HepG2 (cell line): ENCODE data around the gene RGL3. TPM values are rescaled to one million over a fixed set of nuclear protein-coding genes. Genes with fewer than 3 reads are reported as not detected.

ENCODE experiments used
- FOXA3 ChIP-seq: IDR thresholded peaks from 2 replicates; pipeline ENCODE4 v1.6.1; 2016; ENCODE audit warnings: missing genetic modification reagents, missing compliant biosample characterization
- GMEB1 ChIP-seq: sonication (generic); formaldehyde crosslinking; IDR thresholded peaks from 2 replicates; pipeline ENCODE4 v1.5.1; 2020; ENCODE audit warnings: missing genetic modification reagents, mild to moderate bottlenecking, borderline replicate concordance
- NAIF1 ChIP-seq: sonication (generic); formaldehyde crosslinking; IDR thresholded peaks from 2 replicates; pipeline ENCODE4 v1.5.0; 2020; ENCODE audit warnings: mild to moderate bottlenecking, missing genetic modification reagents, borderline replicate concordance
- TGIF2 ChIP-seq: IDR thresholded peaks from 2 replicates; pipeline ENCODE4 v1.6.1; 2016; ENCODE audit warnings: control low read depth, missing compliant biosample characterization
- TRAFD1 ChIP-seq: sonication (generic); formaldehyde crosslinking; IDR thresholded peaks from 2 replicates; pipeline ENCODE4 v1.5.1; 2020; ENCODE audit warnings: missing genetic modification reagents, mild to moderate bottlenecking, borderline replicate concordance
- ZBTB46 ChIP-seq: sonication (generic); formaldehyde crosslinking; IDR thresholded peaks from 2 replicates; pipeline ENCODE4 v1.4.0; 2020; ENCODE audit warnings: mild to moderate bottlenecking, missing genetic modification reagents, borderline replicate concordance
- ZNF20 ChIP-seq: sonication (generic); formaldehyde crosslinking; IDR thresholded peaks from 2 replicates; pipeline ENCODE4 v1.4.0; 2020; ENCODE audit warnings: mild to moderate bottlenecking, moderate library complexity, missing genetic modification reagents
- ZNF329 ChIP-seq: sonication (generic); formaldehyde crosslinking; IDR thresholded peaks from 2 replicates; pipeline ENCODE4 v1.9.0; 2021; ENCODE audit warnings: low read depth, mild to moderate bottlenecking, missing genetic modification reagents
- ZNF598 ChIP-seq: sonication (generic); formaldehyde crosslinking; IDR thresholded peaks from 2 replicates; pipeline ENCODE4 v1.5.1; 2020; ENCODE audit warnings: mild to moderate bottlenecking, missing genetic modification reagents, borderline replicate concordance
- ZNF737 ChIP-seq: sonication (generic); formaldehyde crosslinking; IDR thresholded peaks from 2 replicates; pipeline ENCODE4 v1.5.0; 2020; ENCODE audit warnings: missing genetic modification reagents, mild to moderate bottlenecking, borderline replicate concordance
- ZNF775 ChIP-seq: sonication (generic); formaldehyde crosslinking; IDR thresholded peaks from 2 replicates; pipeline ENCODE4 v1.4.0; 2020; ENCODE audit warnings: missing genetic modification reagents, mild to moderate bottlenecking, moderate library complexity, borderline replicate concordance
- ZNF782 ChIP-seq: sonication (generic); formaldehyde crosslinking; IDR thresholded peaks from 2 replicates; pipeline ENCODE4 v1.4.0; 2020; ENCODE audit warnings: missing genetic modification reagents, mild to moderate bottlenecking, borderline replicate concordance
- polyA plus RNA-seq, 8 experiments: library from polyadenylated mRNA; depleted of rRNA in 3 of 8; stranded (reverse) in 7 of 8; unstranded in 1 of 8; fragments of >200 nt; fragmentation: Illumina TruSeq in 4 of 8; extraction: Trizol in 4 of 8; gene quantifications; 2 replicates each; pipeline versions ENCODE4 v1.2.1 to v1.2.3, GENCODE V29; 2011 to 2016; ENCODE audit warnings: low read depth in 4 of 8, missing spikeins in 1 of 8, mixed read lengths in 1 of 8; ENCODE audit not compliant: insufficient read depth in 1 of 8
- total RNA-seq, 5 experiments: library from RNA; depleted of rRNA; stranded (reverse); fragments of >200 nt; fragmentation: Illumina TruSeq; extraction: Trizol; gene quantifications; 2 replicates each; pipeline ENCODE4 v1.2.3, GENCODE V29; 2016; ENCODE audit warnings: low read depth in 1 of 5
- TF ChIP-seq, protein P1 (sequence below): fragments of 450-650 bp; IDR thresholded peaks from 2 replicates; pipeline ENCODE4 v1.6.1; 2016
- TF ChIP-seq, protein P2 (sequence below): sonication (generic); formaldehyde crosslinking; IDR thresholded peaks from 2 replicates; pipeline ENCODE4 v1.8.0; 2022; ENCODE audit warnings: missing genetic modification reagents, low read depth, mild to moderate bottlenecking, borderline replicate concordance
- TF ChIP-seq, protein P3 (sequence below): sonication (generic); formaldehyde crosslinking; IDR thresholded peaks from 2 replicates; pipeline ENCODE4 v1.4.0; 2020; ENCODE audit warnings: low read depth, mild to moderate bottlenecking, missing genetic modification reagents
- TF ChIP-seq, protein P4 (sequence below): sonication (generic); formaldehyde crosslinking; IDR thresholded peaks from 2 replicates; pipeline ENCODE4 v1.8.0; 2022; ENCODE audit warnings: mild to moderate bottlenecking, missing genetic modification reagents

The RGL3 gene
- total and polyA plus RNA-seq, 2 of the 13 experiments (the other 11 are each of a cell fraction or from before 2014, with no cell fraction given) = 4.2 to 7.6 TPM

GRCh38 chr19:11375143-11375948 lies 43.8 kb downstream of the RGL3 start (continued):
- TF ChIP-seq GMEB1 (CRISPR knock-in tag) (no peak; the same call in 1 of the 2 replicates), ZNF598 (CRISPR knock-in tag) (peak; percentile 76; the same call in 1 of the 2 replicates), ZNF20 (CRISPR knock-in tag) (0 out of 2 replicates have a peak, but pooled peaks have one; percentile 31), NAIF1 (CRISPR knock-in tag) (no peak; the same call in 1 of the 2 replicates), TGIF2 (CRISPR knock-in tag) (no peak), ZNF782 (peak; percentile 25; the same call in 1 of the 2 replicates), TRAFD1 (peak; percentile 29; the same call in 1 of the 2 replicates), ZBTB46 (CRISPR knock-in tag) (0 out of 2 replicates have a peak, but pooled peaks have one; percentile 86), ZNF775 (CRISPR knock-in tag) (no peak), FOXA3 (CRISPR knock-in tag) (no peak), ZNF737 (CRISPR knock-in tag) (no peak), ZNF329 (0 out of 2 replicates have a peak, but pooled peaks have one; percentile 49)
- TF ChIP-seq, protein P1, sequence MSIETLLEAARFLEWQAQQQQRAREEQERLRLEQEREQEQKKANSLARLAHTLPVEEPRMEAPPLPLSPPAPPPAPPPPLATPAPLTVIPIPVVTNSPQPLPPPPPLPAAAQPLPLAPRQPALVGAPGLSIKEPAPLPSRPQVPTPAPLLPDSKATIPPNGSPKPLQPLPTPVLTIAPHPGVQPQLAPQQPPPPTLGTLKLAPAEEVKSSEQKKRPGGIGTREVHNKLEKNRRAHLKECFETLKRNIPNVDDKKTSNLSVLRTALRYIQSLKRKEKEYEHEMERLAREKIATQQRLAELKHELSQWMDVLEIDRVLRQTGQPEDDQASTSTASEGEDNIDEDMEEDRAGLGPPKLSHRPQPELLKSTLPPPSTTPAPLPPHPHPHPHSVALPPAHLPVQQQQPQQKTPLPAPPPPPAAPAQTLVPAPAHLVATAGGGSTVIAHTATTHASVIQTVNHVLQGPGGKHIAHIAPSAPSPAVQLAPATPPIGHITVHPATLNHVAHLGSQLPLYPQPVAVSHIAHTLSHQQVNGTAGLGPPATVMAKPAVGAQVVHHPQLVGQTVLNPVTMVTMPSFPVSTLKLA = no peak; the same call in 1 of the 2 replicates
- TF ChIP-seq, protein P2, sequence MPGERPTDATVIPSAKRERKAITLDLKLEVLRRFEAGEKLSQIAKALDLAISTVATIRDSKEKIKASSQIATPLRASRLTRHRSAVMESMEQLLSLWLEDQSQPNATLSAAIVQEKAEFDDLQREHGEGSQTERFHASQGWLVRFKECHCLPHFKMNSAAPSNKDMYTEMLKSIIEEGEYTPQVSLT = no peak
- TF ChIP-seq, protein P3, sequence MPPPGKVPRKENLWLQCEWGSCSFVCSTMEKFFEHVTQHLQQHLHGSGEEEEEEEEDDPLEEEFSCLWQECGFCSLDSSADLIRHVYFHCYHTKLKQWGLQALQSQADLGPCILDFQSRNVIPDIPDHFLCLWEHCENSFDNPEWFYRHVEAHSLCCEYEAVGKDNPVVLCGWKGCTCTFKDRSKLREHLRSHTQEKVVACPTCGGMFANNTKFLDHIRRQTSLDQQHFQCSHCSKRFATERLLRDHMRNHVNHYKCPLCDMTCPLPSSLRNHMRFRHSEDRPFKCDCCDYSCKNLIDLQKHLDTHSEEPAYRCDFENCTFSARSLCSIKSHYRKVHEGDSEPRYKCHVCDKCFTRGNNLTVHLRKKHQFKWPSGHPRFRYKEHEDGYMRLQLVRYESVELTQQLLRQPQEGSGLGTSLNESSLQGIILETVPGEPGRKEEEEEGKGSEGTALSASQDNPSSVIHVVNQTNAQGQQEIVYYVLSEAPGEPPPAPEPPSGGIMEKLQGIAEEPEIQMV = peak; percentile 80
- TF ChIP-seq, protein P4, sequence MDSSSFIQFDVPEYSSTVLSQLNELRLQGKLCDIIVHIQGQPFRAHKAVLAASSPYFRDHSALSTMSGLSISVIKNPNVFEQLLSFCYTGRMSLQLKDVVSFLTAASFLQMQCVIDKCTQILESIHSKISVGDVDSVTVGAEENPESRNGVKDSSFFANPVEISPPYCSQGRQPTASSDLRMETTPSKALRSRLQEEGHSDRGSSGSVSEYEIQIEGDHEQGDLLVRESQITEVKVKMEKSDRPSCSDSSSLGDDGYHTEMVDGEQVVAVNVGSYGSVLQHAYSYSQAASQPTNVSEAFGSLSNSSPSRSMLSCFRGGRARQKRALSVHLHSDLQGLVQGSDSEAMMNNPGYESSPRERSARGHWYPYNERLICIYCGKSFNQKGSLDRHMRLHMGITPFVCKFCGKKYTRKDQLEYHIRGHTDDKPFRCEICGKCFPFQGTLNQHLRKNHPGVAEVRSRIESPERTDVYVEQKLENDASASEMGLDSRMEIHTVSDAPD = no peak
